Effector memory CD4-positive, alpha-beta T cell (primary cell): ENCODE data around the gene LRRC40.
"Not testable (repeated sequence)": the region's sequence is repeated elsewhere in the genome, so short reads cannot be mapped to it uniquely, and the experiment has no call there.

Source experiments
- DNase-seq, 3 donors: peaks; one replicate each; pipeline ENCODE4 v3.0.0-alpha.2; 2020
- H3K27ac ChIP-seq: 2 replicates; pipeline ENCODE4 v1.7.0; 2013; ENCODE audit warnings: mild to moderate bottlenecking, low read length, moderate library complexity; ENCODE audit not compliant: insufficient read depth, poor library complexity, severe bottlenecking
- H3K27me3 ChIP-seq: replicated peaks from 2 replicates; pipeline ENCODE4 v1.7.0; 2013; ENCODE audit warnings: mild to moderate bottlenecking, low read length; ENCODE audit not compliant: insufficient read depth, control insufficient read depth, poor library complexity, severe bottlenecking
- H3K36me3 ChIP-seq: 2 replicates; pipeline ENCODE4 v1.7.0; 2013; ENCODE audit warnings: mild to moderate bottlenecking, low read length, moderate library complexity; ENCODE audit not compliant: control insufficient read depth, insufficient read depth
- H3K4me1 ChIP-seq: 2 replicates; pipeline ENCODE4 v1.7.0; 2013; ENCODE audit warnings: low read length, mild to moderate bottlenecking; ENCODE audit not compliant: control insufficient read depth, insufficient read depth, poor library complexity, severe bottlenecking
- H3K4me3 ChIP-seq: 2 replicates; pipeline ENCODE4 v1.7.0; 2013; ENCODE audit warnings: low read length, low read depth, mild to moderate bottlenecking; ENCODE audit not compliant: insufficient read depth, poor library complexity, severe bottlenecking
- H3K9me3 ChIP-seq: 2 replicates; pipeline ENCODE4 v1.7.0; 2013; ENCODE audit warnings: mild to moderate bottlenecking, low read length, moderate library complexity; ENCODE audit not compliant: control insufficient read depth

Gene LRRC40

DNA sequence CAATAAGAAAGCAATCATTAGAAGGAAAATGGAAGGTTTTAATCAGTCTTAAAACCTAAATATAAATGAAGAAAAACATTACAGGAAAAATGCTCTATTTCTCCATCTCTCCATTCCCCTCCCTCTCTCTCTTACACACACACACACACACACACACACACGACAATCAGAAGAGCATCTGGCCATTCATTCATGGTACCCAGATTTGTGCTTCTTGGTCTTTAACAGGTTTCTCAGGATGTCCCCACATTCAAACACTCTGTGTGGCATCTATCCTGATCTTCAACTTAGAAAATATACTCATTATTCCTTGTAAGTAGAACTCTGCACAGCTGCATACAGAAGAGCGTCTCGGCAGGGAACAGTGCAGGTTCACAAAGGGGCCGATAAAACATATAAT lies 779 bp downstream of the LRRC40 start:
- DNase-seq = no peak
- Histone ChIP-seq H3K4me1 (peaks cover 7% of the 10 kb centered on the region), H3K27ac (peak overlapping the region; percentile 94), H3K4me3 (peak overlapping the region; percentile 92), H3K36me3 (no peaks in the 10 kb centered on the region), H3K27me3 (no peaks in the 10 kb centered on the region), H3K9me3 (no peaks in the 10 kb centered on the region)

DNA sequence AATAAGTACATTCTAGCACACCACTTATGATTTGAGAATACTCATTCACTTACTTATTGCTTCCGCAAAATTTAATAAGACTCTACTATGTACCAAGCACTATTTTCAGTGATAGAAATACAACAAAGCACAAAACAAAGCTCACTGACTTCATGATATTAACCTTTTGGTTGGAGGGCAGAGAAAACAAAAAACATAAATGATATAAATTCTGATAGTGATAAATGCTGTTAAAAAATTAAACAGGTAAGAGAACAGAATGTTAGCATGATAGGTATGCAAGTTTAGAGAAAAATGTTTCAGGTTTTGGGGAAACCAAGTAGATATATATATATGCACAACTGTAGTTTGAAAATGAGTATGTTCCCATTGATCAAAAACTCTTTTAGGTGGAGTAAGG lies 1.2 kb downstream of the LRRC40 start:
- no peak for DNase-seq
- no peak overlapping the region for H3K4me3 ChIP-seq
- H3K4me1 ChIP-seq = peaks cover 7% of the 10 kb centered on the region

GRCh38 chr1:70202173-70202758 lies 3.1 kb downstream of the LRRC40 start:
- H3K9me3 ChIP-seq = no peaks in the 10 kb centered on the region
- no peak overlapping the region for H3K27ac ChIP-seq
- H3K4me1 ChIP-seq = peaks cover 7% of the 10 kb centered on the region
- no peaks in the 10 kb centered on the region for H3K36me3 ChIP-seq
- H3K4me3 ChIP-seq = no peak overlapping the region
- H3K27me3 ChIP-seq = no peaks in the 10 kb centered on the region
- DNase-seq = no peak

More for the DNA sequence above, 1.2 kb downstream of the LRRC40 start:
- H3K9me3 ChIP-seq = no peaks in the 10 kb centered on the region
- H3K27ac ChIP-seq = no peak overlapping the region
- H3K36me3 ChIP-seq = no peaks in the 10 kb centered on the region
- H3K27me3 ChIP-seq = no peaks in the 10 kb centered on the region

DNA sequence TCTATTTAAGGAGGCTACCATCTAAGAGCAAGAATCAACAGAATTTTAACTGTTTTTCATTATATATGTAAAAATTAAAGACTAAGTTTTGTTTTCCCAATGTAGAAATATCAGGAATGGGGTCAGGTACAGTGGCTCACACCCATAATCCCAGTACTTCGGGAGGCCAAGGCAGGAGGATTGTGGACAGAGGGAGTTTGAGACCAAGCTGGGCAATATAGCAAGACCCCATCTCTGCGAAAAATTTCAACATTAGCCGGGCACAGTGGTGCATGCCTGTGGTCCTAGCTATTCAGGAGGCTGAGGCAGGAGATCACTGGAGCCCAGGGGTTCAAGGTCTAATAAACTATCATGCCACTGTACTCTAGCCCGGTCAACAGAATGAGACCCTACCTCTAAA lies 5.3 kb downstream of the LRRC40 start:
- no peaks in the 10 kb centered on the region for H3K36me3 ChIP-seq
- H3K27me3 ChIP-seq = no peaks in the 10 kb centered on the region
- H3K9me3 ChIP-seq = no peaks in the 10 kb centered on the region
- no peaks in the 10 kb centered on the region for H3K4me1 ChIP-seq
- H3K27ac ChIP-seq = no peak overlapping the region
- no peak overlapping the region for H3K4me3 ChIP-seq
- no peak for DNase-seq

GRCh38 chr1:70196333-70196732 lies 9.0 kb downstream of the LRRC40 start:
- no peak overlapping the region for H3K27ac ChIP-seq
- H3K36me3 ChIP-seq = no peaks in the 10 kb centered on the region
- H3K4me1 ChIP-seq = no peaks in the 10 kb centered on the region
- H3K27me3 ChIP-seq = no peaks in the 10 kb centered on the region
- no peak for DNase-seq
- H3K4me3 ChIP-seq = no peak overlapping the region
- H3K9me3 ChIP-seq = no peaks in the 10 kb centered on the region

DNA sequence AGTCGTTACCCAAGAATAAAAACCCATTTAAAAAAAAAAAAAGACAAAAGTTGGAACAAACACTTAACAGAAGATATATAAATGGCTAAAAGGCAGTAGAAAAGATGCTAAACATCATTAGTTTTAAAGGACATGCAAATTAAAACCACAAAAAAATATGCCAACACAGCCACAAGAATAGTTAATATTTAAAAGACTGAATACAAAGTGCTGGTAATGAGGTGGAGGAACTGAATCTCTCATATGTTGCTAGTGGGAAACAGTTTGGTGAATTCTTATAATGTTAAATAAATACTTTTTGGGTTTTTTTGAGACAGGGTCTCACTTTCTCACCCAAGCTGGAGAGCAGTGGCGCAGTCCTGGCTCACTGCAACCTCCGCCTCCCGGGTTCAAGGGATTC lies 10.0 kb downstream of the LRRC40 start:
- Histone ChIP-seq H3K27ac (no peak overlapping the region), H3K27me3 (no peaks in the 10 kb centered on the region), H3K4me1 (no peaks in the 10 kb centered on the region), H3K36me3 (no peaks in the 10 kb centered on the region), H3K9me3 (no peaks in the 10 kb centered on the region), H3K4me3 (no peak overlapping the region)
- DNase-seq = no peak

GRCh38 chr1:70194601-70195000 lies 10.8 kb downstream of the LRRC40 start:
- no peak for DNase-seq
- Histone ChIP-seq H3K27me3 (no peaks in the 10 kb centered on the region), H3K4me1 (no peaks in the 10 kb centered on the region), H3K36me3 (no peaks in the 10 kb centered on the region), H3K4me3 (no peak overlapping the region), H3K9me3 (no peaks in the 10 kb centered on the region), H3K27ac (no peak overlapping the region)

GRCh38 chr1:70192446-70192845 lies 12.9 kb downstream of the LRRC40 start:
- not testable (repeated sequence) for H3K27me3 ChIP-seq, H3K36me3 ChIP-seq, H3K4me1 ChIP-seq, H3K4me3 ChIP-seq, DNase-seq, H3K9me3 ChIP-seq, H3K27ac ChIP-seq

GRCh38 chr1:70190180-70190579 lies 15.2 kb downstream of the LRRC40 start:
- Histone ChIP-seq H3K4me3 (no peak overlapping the region), H3K36me3 (no peaks in the 10 kb centered on the region), H3K27me3 (no peaks in the 10 kb centered on the region), H3K4me1 (no peaks in the 10 kb centered on the region), H3K27ac (no peak overlapping the region), H3K9me3 (no peaks in the 10 kb centered on the region)
- DNase-seq = no peak

GRCh38 chr1:70188522-70188921 lies 16.9 kb downstream of the LRRC40 start:
- Histone ChIP-seq H3K36me3 (peaks cover 3% of the 10 kb centered on the region), H3K4me1 (no peaks in the 10 kb centered on the region), H3K9me3 (no peaks in the 10 kb centered on the region), H3K27ac (no peak overlapping the region), H3K4me3 (no peak overlapping the region), H3K27me3 (no peaks in the 10 kb centered on the region)
- no peak for DNase-seq
